SK-N-SH treated with all-trans-retinoic acid at 6 μM for 48 hours (cell line): Measurements from ENCODE around the gene GRK5.
"Not testable (repeated sequence)": the region's sequence is repeated elsewhere in the genome, so short reads cannot be mapped to it uniquely, and the experiment has no call there.

Experiments used
- ATAC-seq: fragments of 200-7000 bp; cut with Tn5 transposase; 3 replicates; pipeline ENCODE4 v1.9.1; 2020; ENCODE audit warnings: mild to moderate bottlenecking, moderate library complexity
- ARNTL ChIP-seq: fragments of 450-650 bp; formaldehyde crosslinking; IDR thresholded peaks from 2 replicates; pipeline ENCODE4 v1.5.0; 2020; ENCODE audit warnings: low read depth, mild to moderate bottlenecking, moderate library complexity, borderline replicate concordance
- BACH2 ChIP-seq: fragments of 250-450 bp; sonication (Bioruptor Pico); IDR thresholded peaks from 2 replicates; pipeline ENCODE4 v1.9.0; 2021; ENCODE audit warnings: mild to moderate bottlenecking, borderline replicate concordance
- CREB5 ChIP-seq: fragments of 250-450 bp; sonication (Bioruptor Pico); IDR thresholded peaks from 2 replicates; pipeline ENCODE4 v1.5.1; 2020; ENCODE audit warnings: low read depth, mild to moderate bottlenecking, moderate library complexity
- CSDC2 ChIP-seq: fragments of 250-450 bp; sonication (Bioruptor Pico); IDR thresholded peaks from 2 replicates; pipeline ENCODE4 v1.5.0; 2020; ENCODE audit warnings: mild to moderate bottlenecking, moderate library complexity
- CSRNP3 ChIP-seq: fragments of 250-450 bp; sonication (Bioruptor Pico); IDR thresholded peaks from 2 replicates; pipeline ENCODE4 v1.5.1; 2021; ENCODE audit warnings: mild to moderate bottlenecking, moderate library complexity
- ESRRG ChIP-seq: fragments of 250-450 bp; sonication (Bioruptor Pico); IDR thresholded peaks from 2 replicates; pipeline ENCODE4 v1.6.1; 2021; ENCODE audit warnings: mild to moderate bottlenecking
- GLIS3 ChIP-seq: fragments of 250-450 bp; sonication (Bioruptor Pico); IDR thresholded peaks from 2 replicates; pipeline ENCODE4 v1.5.0; 2020; ENCODE audit warnings: mild to moderate bottlenecking, moderate library complexity
- ISL1 ChIP-seq: fragments of 250-450 bp; sonication (Bioruptor Pico); IDR thresholded peaks from 2 replicates; pipeline ENCODE4 v2.1.2; 2022; ENCODE audit warnings: mild to moderate bottlenecking, moderate library complexity
- PATZ1 ChIP-seq: fragments of 250-450 bp; sonication (Bioruptor Pico); IDR thresholded peaks from 2 replicates; pipeline ENCODE4 v1.8.0; 2020; ENCODE audit warnings: mild to moderate bottlenecking, moderate library complexity, borderline replicate concordance
- PPARA ChIP-seq: fragments of 250-450 bp; sonication (Bioruptor Pico); IDR thresholded peaks from 2 replicates; pipeline ENCODE4 v1.5.0; 2020; ENCODE audit warnings: mild to moderate bottlenecking, borderline replicate concordance
- RARB ChIP-seq: fragments of 250-450 bp; sonication (Bioruptor Pico); IDR thresholded peaks from 2 replicates; pipeline ENCODE4 v1.8.0; 2021; ENCODE audit warnings: mild to moderate bottlenecking, moderate library complexity
- SNAI2 ChIP-seq: fragments of 250-450 bp; sonication (Bioruptor Pico); IDR thresholded peaks from 2 replicates; pipeline ENCODE4 v1.5.0; 2020; ENCODE audit warnings: mild to moderate bottlenecking, moderate library complexity
- TCF4 ChIP-seq: fragments of 250-450 bp; sonication (Bioruptor Pico); IDR thresholded peaks from 2 replicates; pipeline ENCODE4 v1.8.0; 2021; ENCODE audit warnings: mild to moderate bottlenecking, moderate library complexity, borderline replicate concordance
- TOX ChIP-seq: fragments of 250-450 bp; sonication (Bioruptor Pico); IDR thresholded peaks from 2 replicates; pipeline ENCODE4 v1.8.0; 2021; ENCODE audit warnings: mild to moderate bottlenecking, moderate library complexity, borderline replicate concordance
- TSHZ2 ChIP-seq: fragments of 250-450 bp; sonication (Bioruptor Pico); IDR thresholded peaks from 2 replicates; pipeline ENCODE4 v1.5.0; 2020; ENCODE audit warnings: mild to moderate bottlenecking, moderate library complexity
- ZFP3 ChIP-seq: fragments of 250-450 bp; sonication (Bioruptor Pico); IDR thresholded peaks from 2 replicates; pipeline ENCODE4 v1.5.0; 2020; ENCODE audit warnings: mild to moderate bottlenecking, moderate library complexity
- ZNF8 ChIP-seq: fragments of 450-650 bp; formaldehyde crosslinking; IDR thresholded peaks from 2 replicates; pipeline ENCODE4 v1.5.0; 2020; ENCODE audit warnings: mild to moderate bottlenecking, moderate library complexity

GRK5 gene

GRCh38 chr10:119237722-119238436 lies 30.5 kb downstream of the GRK5 start:
- ATAC-seq, result peak; percentile 15; the same call in 2 of the 3 replicates

GRCh38 chr10:119238577-119238976 lies 31.2 kb downstream of the GRK5 start:
- ATAC-seq, result peak; percentile 79
- TF ChIP-seq RARB (CRISPR knock-in tag), result no peak
- peak; percentile 73; the same call in 1 of the 2 replicates for TF ChIP-seq SNAI2 (CRISPR knock-in tag)
- no peak for TF ChIP-seq CSDC2 (CRISPR knock-in tag)
- TF ChIP-seq ZNF8 (CRISPR knock-in tag), result no peak
- TF ChIP-seq GLIS3 (CRISPR knock-in tag), result 0 out of 2 replicates have a peak, but pooled peaks have one; percentile 78
- TF ChIP-seq TCF4 (CRISPR knock-in tag), result peak; percentile 95
- TF ChIP-seq CSRNP3 (CRISPR knock-in tag), result peak; percentile 82
- 0 out of 2 replicates have a peak, but pooled peaks have one; percentile 76 for TF ChIP-seq PATZ1 (CRISPR knock-in tag)
- peak; percentile 95 for TF ChIP-seq TSHZ2 (CRISPR knock-in tag)
- TF ChIP-seq ISL1 (CRISPR knock-in tag), result peak; percentile 90
- TF ChIP-seq BACH2 (CRISPR knock-in tag), result no peak
- peak; percentile 84; the same call in 1 of the 2 replicates for TF ChIP-seq ESRRG (CRISPR knock-in tag)
- TF ChIP-seq CREB5 (CRISPR knock-in tag), result peak; percentile 55; the same call in 1 of the 2 replicates

More at GRCh38 chr10:119237722-119238436, 30.5 kb downstream of the GRK5 start:
- TF ChIP-seq PPARA (CRISPR knock-in tag) (no peak), ZFP3 (CRISPR knock-in tag) (peak; percentile 83)

- peak; percentile 17; the same call in 2 of the 3 replicates for ATAC-seq
Observed at GRCh38 chr10:119239015-119239414, 31.6 kb downstream of the GRK5 start.

- not testable (repeated sequence) for ATAC-seq
Observed at GRCh38 chr10:119239630-119240029, 32.3 kb downstream of the GRK5 start.

- ATAC-seq, result no peak
- TF ChIP-seq CREB5 (CRISPR knock-in tag), result no peak
- no peak for TF ChIP-seq ARNTL (CRISPR knock-in tag)
- TF ChIP-seq TOX (CRISPR knock-in tag), result no peak
- TF ChIP-seq PPARA (CRISPR knock-in tag), result no peak
- TF ChIP-seq RARB (CRISPR knock-in tag), result no peak
- TF ChIP-seq BACH2 (CRISPR knock-in tag), result no peak
Observed at GRCh38 chr10:119241066-119241465, 33.7 kb downstream of the GRK5 start.
